Umbilical cord (tissue), 2 donors: Measurements from ENCODE around the gene ANKRD49. TPM values are rescaled to one million over a fixed set of nuclear protein-coding genes. Genes with fewer than 3 reads are reported as not detected.
"Not testable (repeated sequence)": the region's sequence is repeated elsewhere in the genome, so short reads cannot be mapped to it uniquely, and the experiment has no call there.

Experiments used
- DNase-seq: peaks from one replicate; pipeline ENCODE4 v3.0.0-alpha.2; 2015; ENCODE audit warnings: low spot score
- total RNA-seq: library from RNA; depleted of rRNA; stranded (reverse); fragments of >200 nt; gene quantifications from one replicate; pipeline ENCODE4 v1.2.3, GENCODE V29; 2014; ENCODE audit warnings: low replicate concordance; ENCODE audit not compliant: insufficient read depth

Gene ANKRD49
- total RNA-seq, 1 donor from 2014 or later = 28.9 TPM

- DNase-seq = not testable (repeated sequence)
Measured at GRCh38 chr11:94506513-94506912, 12.7 kb downstream of the ANKRD49 start.

DNA sequence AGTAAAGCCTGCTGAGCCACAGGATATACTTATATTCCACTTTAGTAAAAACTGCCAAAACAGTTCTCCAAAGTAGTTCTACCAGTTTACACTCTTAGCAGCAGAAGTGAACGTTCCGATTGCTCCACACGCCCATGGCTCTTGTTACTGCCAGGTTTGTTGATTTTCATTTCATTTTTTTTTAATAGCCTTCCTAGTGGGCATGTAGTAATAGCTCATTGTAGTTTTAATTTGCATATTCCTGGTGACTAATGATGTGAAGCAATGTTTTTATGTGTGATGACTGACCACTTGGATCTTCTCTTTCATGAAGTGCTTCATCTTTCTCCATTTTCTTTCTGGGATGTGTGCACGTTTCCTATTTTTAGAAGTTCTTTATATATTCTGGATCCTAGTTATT, 13.7 kb downstream of the ANKRD49 start:
- no peak for DNase-seq

DNA sequence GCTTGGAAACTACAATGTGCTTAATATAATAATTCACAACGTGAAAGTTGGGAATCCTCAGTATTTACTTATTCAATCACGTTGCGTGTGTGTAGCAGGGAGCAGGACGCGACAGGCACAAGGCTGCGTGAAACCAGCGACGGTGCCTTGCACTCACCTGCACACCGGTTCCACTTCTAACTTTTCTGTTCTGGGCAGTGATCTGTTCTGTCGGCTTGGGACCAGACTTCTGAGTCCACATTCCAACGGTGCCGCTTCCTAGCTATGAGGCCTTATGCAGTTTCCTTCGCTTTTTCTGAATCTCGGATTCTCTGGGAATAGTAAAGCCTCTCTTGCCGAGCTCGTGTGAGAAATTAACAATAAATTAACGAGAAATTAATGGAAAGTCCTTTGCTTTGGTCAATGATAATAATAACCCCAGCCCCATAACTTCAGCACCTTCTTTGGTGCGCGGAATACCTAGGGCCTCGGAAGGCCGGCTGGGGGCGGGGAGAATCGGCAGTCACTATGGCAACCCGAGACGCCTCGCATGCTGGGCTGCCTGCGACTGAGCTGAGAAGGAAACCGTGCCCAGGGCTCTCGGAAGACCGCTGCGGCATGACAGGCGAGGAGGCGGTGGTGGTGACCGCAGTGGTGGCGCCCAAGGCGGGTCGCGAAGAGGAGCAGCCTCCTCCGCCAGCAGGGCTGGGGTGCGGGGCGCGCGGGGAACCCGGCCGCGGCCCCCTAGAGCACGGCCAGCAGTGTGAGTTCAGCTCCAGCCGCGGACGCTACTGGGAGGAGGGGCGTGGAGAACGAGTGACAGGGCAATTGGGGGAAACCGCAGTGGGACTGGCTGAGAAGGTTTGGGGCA, 18.4 kb downstream of the ANKRD49 start, which contains the start of gene C11orf97:
Gene C11orf97 (plus strand): TSS at position 530 of the 850 bp plus-strand sequence. CDS start 68 bp downstream, at position 598.
- peak; percentile 65 for DNase-seq

GRCh38 chr11:94513091-94513490, 19.3 kb downstream of the ANKRD49 start:
- no peak for DNase-seq

DNA sequence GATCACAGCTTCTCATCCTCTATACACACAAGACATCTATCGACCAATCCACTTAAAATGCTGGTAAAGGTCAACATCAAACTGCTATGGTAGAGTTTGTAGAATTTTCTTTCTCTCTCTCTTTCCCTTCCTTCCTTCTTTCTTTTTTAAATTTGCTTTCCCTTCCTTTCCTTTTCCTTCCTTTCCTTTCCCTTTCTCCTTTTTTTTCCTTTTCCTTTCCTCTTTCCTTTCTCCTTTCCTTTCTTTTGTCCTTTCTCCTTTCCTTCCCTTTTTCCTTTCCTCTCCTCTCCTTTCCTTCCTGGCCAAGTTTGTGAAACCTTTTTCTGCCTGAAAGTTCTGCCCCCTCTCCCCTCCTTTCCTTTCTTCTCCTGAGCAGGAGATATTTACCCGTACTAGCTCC, 21.6 kb downstream of the ANKRD49 start:
- DNase-seq = no peak

DNA sequence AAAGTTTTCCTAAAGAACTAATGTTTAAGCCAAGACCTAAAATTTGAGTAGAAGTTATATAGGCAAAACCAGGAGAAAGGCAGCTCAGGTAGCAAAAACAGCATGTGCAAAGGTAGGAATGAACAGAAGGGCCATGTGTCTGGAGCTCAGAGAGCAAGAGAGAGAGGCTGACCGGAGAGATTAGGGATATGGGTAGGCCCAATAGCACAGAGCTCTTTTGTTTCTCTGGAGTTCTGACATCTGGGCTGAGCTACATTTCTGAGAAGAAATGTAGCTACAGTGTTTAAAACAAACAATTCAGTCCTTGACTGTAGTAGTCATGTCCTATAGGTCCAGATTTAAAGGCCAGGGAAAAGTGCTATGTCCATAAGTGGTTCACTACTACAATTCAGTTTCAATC, 22.9 kb downstream of the ANKRD49 start:
- DNase-seq = no peak

DNA sequence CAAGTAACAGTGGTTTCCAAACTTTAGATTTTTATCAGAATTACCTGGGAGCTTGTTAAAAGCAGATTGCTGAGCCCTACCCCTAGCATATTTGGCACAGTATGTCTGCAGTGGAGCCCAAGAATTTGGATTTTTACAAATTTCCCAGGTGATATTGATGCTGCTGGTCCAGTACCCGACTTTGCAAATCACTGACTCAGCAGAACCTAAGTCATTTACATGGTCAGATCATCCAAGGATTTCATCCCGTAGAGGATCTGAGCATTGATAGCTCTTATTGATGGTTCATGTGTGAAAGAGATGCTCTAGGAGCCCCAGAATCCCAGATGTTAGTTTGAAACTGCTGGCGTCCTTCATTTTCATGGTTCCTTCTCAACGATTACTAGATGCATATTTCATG, 24.5 kb downstream of the ANKRD49 start:
- no peak for DNase-seq

- DNase-seq = peak; percentile 58
Measured at GRCh38 chr11:94519478-94520084, 25.8 kb downstream of the ANKRD49 start.

GRCh38 chr11:94521684-94522083, 27.9 kb downstream of the ANKRD49 start:
- no peak for DNase-seq

DNA sequence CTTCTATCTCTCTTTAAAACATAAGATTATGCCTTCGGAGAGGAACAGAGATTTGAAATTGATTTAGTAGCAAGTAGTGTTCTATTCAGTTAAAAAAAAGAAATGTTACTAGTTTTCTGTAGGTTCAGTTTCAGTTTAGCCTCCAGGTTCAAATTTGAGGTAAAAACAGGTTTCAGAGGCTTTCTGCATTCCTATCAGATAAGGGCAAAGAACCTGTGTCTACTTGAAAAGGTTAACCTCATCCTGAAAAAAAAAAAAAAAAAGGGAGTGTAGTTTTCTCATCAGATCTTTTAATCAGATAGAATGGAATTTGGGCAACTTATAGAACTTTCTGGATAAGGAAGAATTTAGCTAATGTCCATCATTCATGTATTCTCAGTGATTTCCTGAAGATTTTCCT, 30.6 kb downstream of the ANKRD49 start:
- peak; percentile 54 for DNase-seq

DNA sequence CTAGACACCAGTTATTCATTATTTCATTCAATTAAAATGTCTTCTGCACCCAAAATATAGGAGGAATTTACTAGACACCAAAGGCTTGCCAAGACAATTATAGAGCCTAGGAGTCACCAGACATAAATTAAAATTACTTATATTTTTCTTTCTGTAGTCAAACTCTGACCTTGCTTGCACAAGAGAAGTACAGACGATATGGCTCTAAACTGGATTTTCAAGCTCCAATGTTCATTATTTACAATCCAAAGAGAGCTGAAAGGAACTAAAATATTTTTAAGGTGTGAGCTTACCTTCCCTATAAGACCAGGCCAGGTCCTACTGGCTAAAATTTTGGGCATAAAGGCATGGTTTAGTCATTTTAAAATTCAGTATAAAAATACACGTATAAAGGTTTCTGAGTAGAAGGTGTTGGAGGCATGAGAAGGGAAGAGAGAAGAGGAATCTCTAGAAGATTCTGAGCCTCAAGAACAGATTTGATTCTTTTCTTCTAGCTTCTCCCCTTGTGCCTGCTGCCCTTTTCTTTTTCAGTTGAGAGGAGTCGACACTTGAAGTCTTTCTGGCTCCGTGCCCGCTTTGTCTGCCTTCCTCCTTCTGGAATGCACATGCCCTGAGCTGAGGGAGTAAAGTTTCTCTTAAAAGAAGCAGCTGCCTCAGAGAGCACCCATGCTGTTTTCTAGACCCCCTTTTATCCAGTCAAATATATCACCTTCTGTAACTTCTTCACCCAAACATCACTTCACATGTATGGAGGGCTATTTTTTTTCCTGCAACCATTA, 32.0 kb downstream of the ANKRD49 start:
- DNase-seq = peak; percentile 90

GRCh38 chr11:94526645-94527438, 33.1 kb downstream of the ANKRD49 start:
- peak; percentile 27 for DNase-seq

GRCh38 chr11:94528551-94528950, 34.8 kb downstream of the ANKRD49 start:
- no peak for DNase-seq

DNA sequence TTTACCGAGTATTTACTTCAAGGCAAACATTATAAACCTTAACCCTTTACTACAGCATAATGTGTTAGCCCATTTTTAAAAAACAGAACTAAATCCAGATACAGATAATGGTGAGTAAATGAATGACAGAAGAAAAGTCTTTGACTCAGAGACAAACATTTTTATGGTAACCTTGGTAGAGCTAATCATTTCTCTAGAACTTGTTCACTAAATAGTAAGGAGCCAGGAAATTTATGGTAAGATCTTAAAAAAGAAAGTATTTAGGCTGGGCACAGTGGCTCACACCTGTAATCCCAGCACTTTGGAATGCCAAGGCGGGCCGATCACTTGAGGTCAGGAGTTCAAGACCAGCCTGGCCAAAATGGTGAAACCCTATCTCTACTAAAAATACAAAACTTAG, 38.4 kb downstream of the ANKRD49 start:
- no peak for DNase-seq

DNA sequence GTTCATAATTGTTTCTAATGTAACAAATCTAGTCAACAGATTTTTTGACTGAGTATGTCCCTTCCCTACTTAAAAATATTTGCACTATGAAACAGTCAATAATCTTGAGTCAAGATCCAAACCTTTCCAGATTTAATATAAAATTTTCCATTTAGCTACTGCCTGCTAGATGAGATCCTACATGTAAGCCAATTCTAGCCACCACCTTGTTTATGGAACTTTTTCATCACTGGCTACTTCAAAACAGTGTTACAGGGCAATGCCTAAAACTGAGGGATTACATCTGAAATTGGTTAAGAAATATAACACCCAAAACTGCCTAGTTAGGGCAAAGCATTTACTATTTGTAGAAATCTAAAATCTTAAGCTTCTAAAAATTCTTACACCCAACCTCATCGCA, 39.4 kb downstream of the ANKRD49 start:
- no peak for DNase-seq

DNA sequence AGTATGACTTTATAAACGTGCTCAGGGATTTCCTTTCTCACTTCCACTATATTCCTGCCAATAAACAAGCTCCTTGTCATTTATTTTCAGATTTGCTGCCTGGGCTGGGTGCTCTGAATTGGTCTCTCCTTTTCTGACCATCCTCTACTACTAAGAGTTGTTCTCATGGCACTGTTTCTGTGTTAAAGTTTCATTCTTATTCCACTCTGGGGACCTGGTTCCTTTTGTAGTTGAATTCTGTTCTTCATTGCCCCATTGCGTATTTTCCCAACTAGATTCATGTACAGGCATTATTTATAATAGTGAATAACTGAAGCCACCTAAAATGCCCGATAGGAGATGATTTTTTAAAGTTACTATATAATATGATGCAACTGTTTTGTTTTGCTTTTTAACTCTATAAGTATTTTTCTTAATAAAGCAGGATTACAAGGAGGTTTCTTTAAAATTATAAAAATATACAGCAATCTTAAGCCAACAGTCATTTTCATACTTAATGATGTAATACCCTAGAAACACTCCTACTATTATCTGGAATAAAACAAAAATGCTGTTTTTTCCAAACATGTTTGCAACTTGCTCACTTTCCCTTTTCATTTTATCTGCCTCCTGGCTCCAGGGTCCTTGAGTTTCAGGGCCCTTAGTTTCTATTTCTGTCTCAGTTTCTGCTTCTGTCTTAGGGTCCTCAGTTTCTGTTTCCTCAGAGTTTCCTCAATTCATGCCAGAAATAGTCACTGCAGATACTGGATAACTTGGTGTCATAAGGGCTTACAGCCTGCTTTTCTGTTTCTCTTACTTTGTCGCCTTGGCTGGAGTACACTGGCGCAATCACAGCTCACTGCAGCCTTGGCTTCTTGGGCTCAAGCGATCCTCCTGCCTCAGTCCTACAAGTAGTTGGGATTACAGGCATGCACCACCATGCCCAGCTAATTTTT, 40.2 kb downstream of the ANKRD49 start:
- DNase-seq = peak; percentile 36

DNA sequence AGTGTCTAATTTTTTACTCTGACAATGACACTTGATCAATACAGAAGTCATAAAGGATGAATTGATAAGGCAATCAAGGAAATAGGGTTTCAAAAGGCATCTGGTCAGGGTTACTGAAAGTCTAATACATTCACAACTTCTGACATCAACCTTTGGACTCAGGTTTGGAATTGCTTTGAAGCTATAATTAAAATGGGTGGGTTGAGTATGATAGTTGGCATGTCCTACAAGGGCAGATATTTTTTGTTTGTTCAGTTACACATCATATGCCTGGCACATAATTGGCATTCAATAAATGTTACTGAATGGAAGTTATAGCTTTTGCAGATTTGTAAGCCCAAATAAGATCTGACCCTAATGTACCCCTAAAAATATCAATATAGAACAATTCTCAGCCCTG, 42.6 kb downstream of the ANKRD49 start:
- no peak for DNase-seq

GRCh38 chr11:94537031-94537600, 43.3 kb downstream of the ANKRD49 start:
- no peak for DNase-seq

DNA sequence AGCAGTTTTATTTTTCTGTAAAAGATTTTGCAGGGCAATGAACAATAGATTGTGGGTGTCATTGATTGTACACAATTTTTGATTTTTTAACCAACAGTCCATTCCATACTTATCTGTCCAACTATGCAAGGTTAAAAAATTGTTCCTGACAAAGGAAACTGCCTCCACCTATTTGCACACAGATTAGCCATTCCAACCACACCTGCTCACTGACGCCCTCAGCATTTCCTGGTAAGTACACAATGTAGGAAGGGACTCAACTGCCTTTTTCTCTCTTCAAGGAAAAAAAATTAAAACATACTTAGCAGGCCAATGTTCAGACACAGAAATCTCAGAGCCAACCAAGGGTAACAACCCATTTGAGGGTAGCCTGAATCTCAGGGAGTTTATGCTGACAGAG, 45.6 kb downstream of the ANKRD49 start:
- no peak for DNase-seq
